Breast epithelium (tissue), 3 donors: Measurements from ENCODE around the gene LRRC66.

ENCODE experiments used
- CTCF ChIP-seq, 3 donors: fragments of 450-650 bp; IDR thresholded peaks; one replicate each; pipeline ENCODE4 v1.5.1; 2016 to 2017; ENCODE audit warnings: antibody characterized with exemption in 3 of 3, mild to moderate bottlenecking in 3 of 3, moderate library complexity in 3 of 3
- POLR2A ChIP-seq: fragments of 450-650 bp; IDR thresholded peaks from one replicate; pipeline ENCODE4 v1.6.1; 2016; ENCODE audit warnings: antibody characterized with exemption, mild to moderate bottlenecking, moderate library complexity
- POLR2AphosphoS5 ChIP-seq, 3 donors: sonication (generic); formaldehyde crosslinking; IDR thresholded peaks; one replicate each; pipeline ENCODE4 v1.6.1; 2017; ENCODE audit warnings: antibody characterized with exemption in 3 of 3

GRCh38 chr4:52019936-52020657, at the start of gene LRRC66:
- TF ChIP-seq CTCF (IDR thresholded peaks at IDR 0.05): no peak
- TF ChIP-seq POLR2A: no peak
- TF ChIP-seq POLR2AphosphoS5 (IDR thresholded peaks at IDR 0.05): no peak
